ENCODE measurements around the gene CALCA.

The CALCA gene

GRCh38 chr11:14942745-14943144 lies 29.4 kb downstream of the CALCA start:
- DNase-seq = no peak

GRCh38 chr11:14938936-14939335 lies 33.2 kb downstream of the CALCA start:
- no peak for DNase-seq

DNA sequence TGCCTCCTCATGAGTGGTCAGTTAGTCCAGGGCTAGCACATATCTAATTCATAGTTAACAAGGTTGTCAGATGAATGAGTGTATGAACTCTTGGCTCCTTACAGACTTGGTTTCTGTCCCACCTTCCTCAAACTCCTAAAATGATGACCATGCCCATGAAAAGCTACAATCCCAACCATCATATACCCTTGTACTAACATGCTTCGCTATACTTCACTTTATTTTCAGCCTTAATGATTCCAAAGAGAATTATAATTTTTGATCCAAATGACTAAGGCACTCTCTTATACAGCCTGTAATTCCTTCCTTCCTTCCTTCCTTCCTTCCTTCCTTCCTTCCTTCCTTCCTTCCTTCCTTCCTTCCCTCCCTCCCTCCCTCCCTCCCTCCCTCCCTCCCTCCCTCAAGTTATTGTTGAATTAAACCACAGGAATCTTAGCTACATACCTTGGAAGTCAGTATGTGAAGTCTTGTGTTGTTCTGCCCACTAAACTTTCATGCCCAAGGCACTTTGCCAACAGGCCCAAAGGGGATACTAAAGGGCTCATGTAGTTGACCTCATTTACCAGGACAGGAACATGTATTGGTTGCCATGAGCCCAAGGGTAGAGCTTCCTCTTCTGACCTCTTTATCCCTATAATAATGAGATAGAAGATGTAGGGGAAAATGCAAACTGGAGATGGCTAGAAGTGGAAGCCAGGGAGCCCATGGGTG lies 37.4 kb downstream of the CALCA start:
- no peak for DNase-seq

- DNase-seq = no peak
Measured at GRCh38 chr11:14932447-14932846, 39.7 kb downstream of the CALCA start.

DNA sequence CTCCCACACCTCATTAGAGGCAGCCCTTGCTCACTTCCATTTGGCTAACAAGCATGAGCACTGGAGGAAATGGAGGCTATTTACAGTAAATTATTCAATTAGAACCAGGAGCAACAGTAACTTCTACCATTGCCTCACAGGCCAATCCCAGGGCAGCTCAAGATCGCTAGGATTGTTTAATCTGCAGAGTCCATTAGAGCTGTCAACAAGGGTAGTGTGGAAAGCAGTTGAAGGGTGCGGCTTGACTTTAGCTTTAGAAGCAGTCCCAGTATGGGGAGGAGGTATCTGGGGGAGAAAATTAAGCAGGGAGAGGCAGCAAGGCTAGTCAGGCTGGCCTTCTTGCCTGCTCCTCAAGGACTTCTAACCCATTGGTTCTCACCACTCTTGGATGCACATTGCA lies 41.8 kb downstream of the CALCA start:
- DNase-seq = no peak

GRCh38 chr11:14927146-14927545 lies 45.0 kb downstream of the CALCA start:
- no peak for DNase-seq

DNA sequence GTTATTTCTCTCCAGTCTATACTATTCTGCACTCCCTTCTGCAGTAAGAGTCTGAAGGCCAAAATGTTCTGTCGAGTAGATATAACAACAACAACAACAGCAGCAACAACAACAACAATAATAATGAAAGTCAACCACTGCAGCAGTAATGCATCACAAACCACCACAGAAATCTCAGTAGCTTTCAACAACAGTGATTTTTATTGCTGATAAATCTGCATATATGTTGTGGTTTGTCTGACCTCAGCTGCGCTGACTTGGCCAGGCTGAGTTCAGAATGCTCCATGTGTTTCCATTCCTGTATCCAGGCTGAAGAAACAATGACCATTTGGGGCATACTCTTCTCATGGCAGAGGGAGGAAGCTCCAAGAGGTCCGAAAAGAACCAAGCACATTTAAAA lies 47.8 kb downstream of the CALCA start:
- no peak for DNase-seq
